SK-N-SH (cell line): ENCODE data around the gene AIFM3. TPM values are rescaled to one million over a fixed set of nuclear protein-coding genes. Genes with fewer than 3 reads are reported as not detected.

Experiments
- CTCF ChIA-PET: fragments of 300-600, 350-600 bp; formaldehyde crosslinking; extraction: SDS; loops from one replicate; lab custom pipeline; 2021; lab: Yijun Ruan, JAX
- POLR2A ChIA-PET: fragments of 350-600 bp; sonication (Branson Sonifier 250); formaldehyde crosslinking; extraction: SDS; loops from one replicate; lab custom pipeline; 2020; ENCODE audit warnings: antibody characterized with exemption, inconsistent platforms; lab: Yijun Ruan, JAX
- DNase-seq: peaks from one replicate; pipeline ENCODE4 v3.0.0; 2012
- H2AFZ ChIP-seq: fragments of 200-600 bp; sonication (generic); 2 replicates; pipeline ENCODE4 v1.8.1; 2016; ENCODE audit warnings: antibody characterized with exemption, mild to moderate bottlenecking, low read depth
- H3F3A ChIP-seq: fragments of 200-600 bp; sonication (generic); replicated peaks from 2 replicates; pipeline ENCODE3; 2016; ENCODE audit warnings: antibody characterized with exemption, mild to moderate bottlenecking; ENCODE audit not compliant: insufficient read depth
- H3K27ac ChIP-seq, 2 experiments: fragments of 200-500 bp in 1 of 2; fragments of 200-600 bp in 1 of 2; sonication (Bioruptor generic) in 1 of 2; sonication (generic), shearing (Covaris generic) in 1 of 2; 2 replicates each; pipeline versions ENCODE4 v1.5.1 to v1.6.1; 2014 to 2016; ENCODE audit warnings: low read depth in 2 of 2, inconsistent platforms in 1 of 2, low read length in 1 of 2, mild to moderate bottlenecking in 1 of 2, mixed read lengths in 1 of 2
- H3K27me3 ChIP-seq: fragments of 200-600 bp; sonication (generic), shearing (Covaris generic); 2 replicates; pipeline ENCODE4 v1.6.1; 2016; ENCODE audit warnings: mixed run types; ENCODE audit not compliant: insufficient read depth
- H3K36me3 ChIP-seq, 2 experiments: fragments of 200-500 bp in 1 of 2; fragments of 200-600 bp in 1 of 2; sonication (Bioruptor generic) in 1 of 2; sonication (generic) in 1 of 2; replicated peaks in 1 of 2; 2 replicates each; pipeline versions ENCODE3 to v1.5.1; 2014 to 2016; ENCODE audit warnings: low read length in 1 of 2, mild to moderate bottlenecking in 1 of 2; ENCODE audit not compliant: insufficient read depth in 2 of 2, control insufficient read depth in 1 of 2
- H3K4me1 ChIP-seq, 2 experiments: fragments of 200-500 bp in 1 of 2; fragments of 200-600 bp in 1 of 2; sonication (Bioruptor generic) in 1 of 2; sonication (generic), shearing (Covaris generic) in 1 of 2; 2 replicates each; pipeline versions ENCODE4 v1.5.1 to v1.6.1; 2014 to 2016; ENCODE audit warnings: low read depth in 1 of 2, low read length in 1 of 2, mixed run types in 1 of 2; ENCODE audit not compliant: insufficient read depth in 2 of 2, control insufficient read depth in 1 of 2
- H3K4me2 ChIP-seq: fragments of 200-600 bp; sonication (generic), shearing (Covaris generic); 2 replicates; pipeline ENCODE4 v1.6.1; 2017; ENCODE audit warnings: mixed run types
- H3K4me3 ChIP-seq, 2 experiments: fragments of 200-500 bp in 1 of 2; fragments of 200-600 bp in 1 of 2; sonication (Bioruptor generic) in 1 of 2; sonication (generic), shearing (Covaris generic) in 1 of 2; 2 replicates each; pipeline versions ENCODE4 v1.5.1 to v1.8.1; 2014 to 2016; ENCODE audit warnings: low read depth in 2 of 2, inconsistent platforms in 1 of 2, low read length in 1 of 2, mild to moderate bottlenecking in 1 of 2, mixed read lengths in 1 of 2, moderate library complexity in 1 of 2
- H3K79me2 ChIP-seq: fragments of 200-600 bp; sonication (generic); 2 replicates; pipeline ENCODE4 v1.8.1; 2017; ENCODE audit warnings: mild to moderate bottlenecking; ENCODE audit not compliant: insufficient read depth
- H3K9ac ChIP-seq: fragments of 200-600 bp; sonication (generic); 2 replicates; pipeline ENCODE4 v1.6.1; 2017; ENCODE audit warnings: mixed run types
- H3K9me2 ChIP-seq: fragments of 200-600 bp; sonication (generic); 2 replicates; pipeline ENCODE4 v1.6.1; 2017; ENCODE audit warnings: mixed run types
- H3K9me3 ChIP-seq: fragments of 200-600 bp; sonication (generic); 2 replicates; pipeline ENCODE4 v1.6.1; 2017; ENCODE audit warnings: mixed run types, mild to moderate bottlenecking, moderate library complexity
- H4K20me1 ChIP-seq: fragments of 200-600 bp; sonication (generic); 2 replicates; pipeline ENCODE4 v1.6.1; 2017; ENCODE audit warnings: mild to moderate bottlenecking, mixed run types; ENCODE audit not compliant: insufficient read depth
- CTCF ChIP-seq: fragments of 200-600 bp; sonication (generic); IDR thresholded peaks from 2 replicates; pipeline ENCODE4 v1.6.1; 2017; ENCODE audit warnings: antibody characterized with exemption, mild to moderate bottlenecking, moderate library complexity
- ELF1 ChIP-seq: IDR thresholded peaks from 2 replicates; pipeline ENCODE4 v1.4.0; 2012
- EP300 ChIP-seq, 2 experiments: IDR thresholded peaks; 2 replicates each; pipeline versions ENCODE4 v1.4.0 to v1.6.1; 2012; ENCODE audit warnings: borderline replicate concordance in 1 of 2, low read depth in 1 of 2, low read length in 1 of 2
- FOSL2 ChIP-seq: IDR thresholded peaks from 2 replicates; pipeline ENCODE4 v1.4.0; 2012; ENCODE audit warnings: low read depth, mild to moderate bottlenecking, moderate library complexity, borderline replicate concordance
- FOXJ3 ChIP-seq: sonication (generic); formaldehyde crosslinking; IDR thresholded peaks from 2 replicates; pipeline ENCODE4 v1.5.1; 2020; ENCODE audit warnings: mild to moderate bottlenecking, missing genetic modification reagents
- GATA2 ChIP-seq: sonication (generic); formaldehyde crosslinking; IDR thresholded peaks from 2 replicates; pipeline ENCODE4 v1.5.0; 2020; ENCODE audit warnings: mild to moderate bottlenecking, missing genetic modification reagents
- JUND ChIP-seq: IDR thresholded peaks from 2 replicates; pipeline ENCODE4 v1.4.0; 2012
- MAX ChIP-seq: IDR thresholded peaks from 2 replicates; pipeline ENCODE4 v1.4.0; 2012; ENCODE audit warnings: low read depth
- PBX3 ChIP-seq: IDR thresholded peaks from 2 replicates; pipeline ENCODE4; 2012
- RAD21 ChIP-seq: IDR thresholded peaks from 2 replicates; pipeline ENCODE4 v1.6.1; 2012; ENCODE audit warnings: mild to moderate bottlenecking, low read length
- RCOR1 ChIP-seq: fragments of 150-350 bp; IDR thresholded peaks from 2 replicates; pipeline ENCODE4 v1.6.1; 2017; ENCODE audit warnings: antibody characterized with exemption, low read length
- RFX5 ChIP-seq: IDR thresholded peaks from 2 replicates; pipeline ENCODE4 v1.6.1; 2012; ENCODE audit warnings: mild to moderate bottlenecking, improper control_type of control experiment, low read length
- RXRA ChIP-seq: IDR thresholded peaks from 2 replicates; pipeline ENCODE4 v1.4.0; 2012; ENCODE audit warnings: low read depth, mild to moderate bottlenecking, borderline replicate concordance
- SMC3 ChIP-seq: IDR thresholded peaks from 2 replicates; pipeline ENCODE4 v1.6.1; 2012; ENCODE audit warnings: low read depth, low read length, improper control_type of control experiment
- TAF1 ChIP-seq: IDR thresholded peaks from 2 replicates; pipeline ENCODE4 v1.6.1; 2012; ENCODE audit warnings: low read depth, mild to moderate bottlenecking, low read length, moderate library complexity, borderline replicate concordance
- USF1 ChIP-seq: IDR thresholded peaks from 2 replicates; pipeline ENCODE4 v1.4.0; 2012; ENCODE audit warnings: low read depth, borderline replicate concordance
- USF2 ChIP-seq: fragments of 150-350 bp; IDR thresholded peaks from 2 replicates; pipeline ENCODE4 v1.6.1; 2017; ENCODE audit warnings: antibody characterized with exemption, low read length, low read depth, borderline replicate concordance
- WGBS: methylation state at CpG from one replicate; pipeline ENCODE4 v1.1.6; 2017; ENCODE audit warnings: low lambda C conversion rate; 5-methylcytosine and 5-hydroxymethylcytosine counted together
- polyA plus RNA-seq, 3 experiments: library from polyadenylated mRNA; depleted of rRNA; stranded (reverse); fragments of >200 nt; gene quantifications; 2 replicates each; pipeline ENCODE4 v1.2.3, GENCODE V29; 2012

Gene AIFM3
- polyA plus RNA-seq, 1 of the 3 experiments (the other 2 are of a cell fraction): 1.7 TPM

GRCh38 chr22:20949698-20950183 is 17.3 kb upstream of the AIFM3 start:
- H3K4me3 ChIP-seq: no peak overlapping the region
- DNase-seq: no peak
- no peaks in the 10 kb centered on the region for H3K9me2 ChIP-seq
- H3K27me3 ChIP-seq: no peaks in the 10 kb centered on the region
- peaks cover 72% of the 10 kb centered on the region for H4K20me1 ChIP-seq
- no peak overlapping the region for H3K27ac ChIP-seq
- CTCF ChIA-PET: interaction anchor here (1.0 to 4.0 kb wide), 3 partner anchors 12 kb away, joined by 3 to 26 read pairs (median 5); no protein-coding TSS in a partner anchor
- no peak overlapping the region for H3K9ac ChIP-seq
- no peak overlapping the region for H3K4me2 ChIP-seq
- peaks cover 5 to 13% of the 10 kb centered on the region in 2 experiments; a peak in 2 of 4 replicates for H3K4me1 ChIP-seq
- peaks cover 13% of the 10 kb centered on the region for H3F3A ChIP-seq
- no peak overlapping the region for H2AFZ ChIP-seq
- TF ChIP-seq JUND: no peak
- TF ChIP-seq RFX5: no peak
- TF ChIP-seq FOSL2: no peak
- TF ChIP-seq USF2: no peak
- TF ChIP-seq SMC3: no peak
- no peak for TF ChIP-seq MAX
- TF ChIP-seq ELF1: no peak
- TF ChIP-seq FOXJ3: no peak
- no peak for TF ChIP-seq PBX3
- no peak for TF ChIP-seq CTCF
- no peak for TF ChIP-seq RAD21
- TF ChIP-seq TAF1: no peak
- TF ChIP-seq USF1: no peak
- TF ChIP-seq RXRA: no peak
- TF ChIP-seq EP300 (IDR thresholded peaks at IDR 0.05; ENCODE audit: borderline replicate concordance in 1 of 2, low read depth in 1 of 2, low read length in 1 of 2): no peak
- TF ChIP-seq GATA2: no peak
- TF ChIP-seq RCOR1: no peak
- 88% methylated on average over 13 of the region's 13 CpGs for whole genome bisulfite sequencing
- peaks cover 28 to 45% of the 10 kb centered on the region in 2 experiments for H3K36me3 ChIP-seq
- POLR2A ChIA-PET: no interaction called here
- peaks cover 80% of the 10 kb centered on the region for H3K79me2 ChIP-seq
- H3K9me3 ChIP-seq: no peaks in the 10 kb centered on the region
